Measurements from ENCODE around the gene PIAS2.
"Not testable (repeated sequence)": the region's sequence is repeated elsewhere in the genome, so short reads cannot be mapped to it uniquely, and the experiment has no call there.

PIAS2 gene

GRCh38 chr18:46909497-46909896, 7.8 kb downstream of the PIAS2 start:
- DNase-seq (ENCODE audit: low spot score): no peak

GRCh38 chr18:46903406-46903805, 13.9 kb downstream of the PIAS2 start:
- DNase-seq (ENCODE audit: low spot score): no peak

GRCh38 chr18:46899274-46899948, 17.9 kb downstream of the PIAS2 start:
- DNase-seq (ENCODE audit: low spot score): no peak

GRCh38 chr18:46894124-46894523, 23.2 kb downstream of the PIAS2 start:
- no peak for DNase-seq (ENCODE audit: low spot score)

- DNase-seq (ENCODE audit: low spot score): no peak
These were observed 23.9 kb downstream of the PIAS2 start for GRCh38 chr18:46893360-46893759.

- no peak for DNase-seq (ENCODE audit: low spot score)
These were observed 24.5 kb downstream of the PIAS2 start for GRCh38 chr18:46892842-46893241.

- DNase-seq (ENCODE audit: low spot score): no peak
These were observed 25.5 kb downstream of the PIAS2 start for GRCh38 chr18:46891742-46892214.

- DNase-seq (ENCODE audit: low spot score): no peak
These were observed 28.3 kb downstream of the PIAS2 start for GRCh38 chr18:46888965-46889364.

- DNase-seq (ENCODE audit: low spot score): no peak
These were observed 30.4 kb downstream of the PIAS2 start for GRCh38 chr18:46886893-46887292.

GRCh38 chr18:46883180-46883579, 34.1 kb downstream of the PIAS2 start:
- no peak for DNase-seq (ENCODE audit: low spot score)

GRCh38 chr18:46877329-46877987, 39.8 kb downstream of the PIAS2 start:
- no peak for DNase-seq (ENCODE audit: low spot score)

- no peak for DNase-seq (ENCODE audit: low spot score)
These were observed 49.0 kb downstream of the PIAS2 start for GRCh38 chr18:46868169-46868921.

GRCh38 chr18:46867367-46868143, 49.8 kb downstream of the PIAS2 start:
- no peak for DNase-seq (ENCODE audit: low spot score)

GRCh38 chr18:46866523-46866922, 50.8 kb downstream of the PIAS2 start:
- DNase-seq (ENCODE audit: low spot score): no peak

- not testable (repeated sequence) for DNase-seq (ENCODE audit: low spot score)
These were observed 52.1 kb downstream of the PIAS2 start for GRCh38 chr18:46865245-46865644.

GRCh38 chr18:46859855-46860254, 57.5 kb downstream of the PIAS2 start:
- DNase-seq (ENCODE audit: low spot score): no peak

- no peak for DNase-seq (ENCODE audit: low spot score)
These were observed 59.0 kb downstream of the PIAS2 start for GRCh38 chr18:46858290-46858689.

GRCh38 chr18:46856973-46857372, 60.3 kb downstream of the PIAS2 start:
- peak; percentile 4 for DNase-seq (ENCODE audit: low spot score)

- no peak for DNase-seq (ENCODE audit: low spot score)
These were observed 68.3 kb downstream of the PIAS2 start for GRCh38 chr18:46849007-46849406.

- no peak for DNase-seq (ENCODE audit: low spot score)
These were observed 73.9 kb downstream of the PIAS2 start for GRCh38 chr18:46843372-46843771.

- no peak for DNase-seq (ENCODE audit: low spot score)
These were observed 74.7 kb downstream of the PIAS2 start for GRCh38 chr18:46842583-46842982.

GRCh38 chr18:46833899-46834298, 83.4 kb downstream of the PIAS2 start:
- DNase-seq (ENCODE audit: low spot score): no peak
